ENCODE measurements around the gene CD9. TPM values are rescaled to one million over a fixed set of nuclear protein-coding genes. Genes with fewer than 3 reads are reported as not detected.

Gene CD9
- total and polyA plus RNA-seq, 4 experiments from 2014 or later, result 1.4 to 5.8 (median 4.4) TPM

GRCh38 chr12:6280672-6281071 is 80.5 kb downstream of the CD9 start:
- CTCF ChIA-PET (ENCODE audit: partially characterized antibody), result interaction anchor here (8.7 kb wide), 1 partner anchor 85 kb away, joined by 145 read pairs; no protein-coding TSS in a partner anchor
- intact Hi-C loops (cut with micrococcal nuclease), result no loop called here

DNA sequence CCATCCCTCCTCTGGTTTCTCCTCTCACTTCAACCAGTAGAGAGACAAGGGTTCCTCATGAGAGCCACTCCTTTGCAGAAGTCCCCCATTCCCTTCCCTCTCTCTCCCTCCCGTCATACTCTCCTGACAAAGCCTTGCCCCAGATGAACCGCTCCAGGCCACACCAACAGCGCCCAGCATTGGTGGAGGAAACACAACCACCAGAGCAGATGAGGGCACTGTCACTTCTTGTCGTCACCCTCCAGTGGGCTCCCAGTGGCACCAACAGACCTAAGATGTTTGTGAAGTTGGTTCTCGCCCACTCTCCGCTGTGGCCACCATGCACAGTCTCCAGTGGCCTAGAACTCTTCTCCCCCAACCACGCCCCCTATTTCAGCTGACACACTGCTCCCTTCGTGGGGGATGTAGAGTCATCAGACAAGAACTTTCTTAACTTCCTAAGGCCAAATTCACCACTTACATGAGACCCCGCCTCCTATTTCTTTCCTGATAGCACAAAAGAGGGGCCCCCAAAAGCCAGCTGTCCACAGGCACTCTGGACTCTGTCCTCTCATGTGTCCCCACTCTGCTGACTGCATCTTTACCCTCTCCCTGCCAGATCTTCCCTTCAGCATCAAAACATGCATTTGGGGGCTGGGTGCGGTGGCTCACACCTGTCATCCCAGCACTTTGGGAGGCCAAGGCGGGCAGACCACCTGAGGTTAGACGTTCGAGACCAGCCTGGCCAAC is 81.0 kb downstream of the CD9 start:
- peaks cover 15% of the 10 kb centered on the region for H3K4me1 ChIP-seq (ENCODE audit: insufficient read depth, low read length)
- ChIA-PET POLR2A (ENCODE audit: partially characterized antibody) (no interaction called here), CTCF (ENCODE audit: partially characterized antibody) (interaction anchor here (4.0 to 7.6 kb wide), 2 partner anchors 86 to 292 kb away, joined by 45 to 107 read pairs; no protein-coding TSS in a partner anchor)
- Mint-ChIP-seq H3K4me1 (peaks cover 4 to 15% (median 6%) of the 10 kb centered on the region in 4 donors), H3K36me3 (no peaks in the 10 kb centered on the region), H3K9me3 (no peaks in the 10 kb centered on the region), H3K27ac (peak overlapping the region in 1 of 7 donors; percentile 57), H3K4me3 (no peak overlapping the region), H3K27me3 (peaks cover 9 to 33% of the 10 kb centered on the region in 2 donors)
- H3K9me3 ChIP-seq (ENCODE audit: control insufficient read depth in 1 of 2, low read length in 2 of 2), result no peaks in the 10 kb centered on the region
- H3K27ac ChIP-seq (ENCODE audit: low read depth, low read length), result no peak overlapping the region
- H3K4me3 ChIP-seq (ENCODE audit: low read length in 2 of 2), result no peak overlapping the region
- no peak for DNase-seq
- no peaks in the 10 kb centered on the region for H3K27me3 ChIP-seq (ENCODE audit: insufficient read depth, low read length)
- intact Hi-C loops (cut with micrococcal nuclease), result no loop called here
- H3K36me3 ChIP-seq (ENCODE audit: insufficient read depth, low read length), result no peaks in the 10 kb centered on the region

More at GRCh38 chr12:6280672-6281071, 80.5 kb downstream of the CD9 start:
- POLR2A ChIA-PET (ENCODE audit: partially characterized antibody), result no interaction called here
- Mint-ChIP-seq H3K4me3 (peak overlapping the region in 3 of 8 donors; percentile 5 to 24 (median 21)), H3K27ac (no peak overlapping the region), H3K9me3 (no peaks in the 10 kb centered on the region), H3K27me3 (peaks cover 9 to 33% of the 10 kb centered on the region in 2 donors), H3K4me1 (peaks cover 4 to 15% (median 6%) of the 10 kb centered on the region in 4 donors), H3K36me3 (no peaks in the 10 kb centered on the region)
- peaks cover 15% of the 10 kb centered on the region for H3K4me1 ChIP-seq (ENCODE audit: insufficient read depth, low read length)
- H3K27ac ChIP-seq (ENCODE audit: low read depth, low read length), result no peak overlapping the region
- no peaks in the 10 kb centered on the region for H3K27me3 ChIP-seq (ENCODE audit: insufficient read depth, low read length)
- H3K4me3 ChIP-seq (ENCODE audit: low read length in 2 of 2), result no peak overlapping the region
- no peak for DNase-seq
- no peaks in the 10 kb centered on the region for H3K9me3 ChIP-seq (ENCODE audit: control insufficient read depth in 1 of 2, low read length in 2 of 2)
- H3K36me3 ChIP-seq (ENCODE audit: insufficient read depth, low read length), result no peaks in the 10 kb centered on the region

DNA sequence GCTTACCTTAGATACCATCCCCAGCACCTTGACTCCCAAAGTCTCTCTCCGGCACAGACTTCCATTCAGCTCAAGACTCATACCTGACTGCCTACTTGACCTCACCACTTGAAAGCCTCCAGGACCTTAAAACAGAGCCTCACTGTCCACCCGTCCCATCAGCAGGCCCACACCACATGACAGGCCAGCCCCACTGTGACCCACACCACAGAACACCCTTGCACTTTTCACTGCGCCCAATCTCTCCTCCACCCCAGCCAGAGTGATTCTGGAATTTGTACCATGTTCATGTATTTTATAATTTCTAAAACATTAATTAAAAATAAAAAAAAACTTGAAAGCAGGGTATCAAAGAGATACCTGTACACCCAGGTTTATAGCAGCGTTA is 82.2 kb downstream of the CD9 start:
- Histone ChIP-seq H3K27ac (ENCODE audit: low read depth, low read length) (no peak overlapping the region), H3K27me3 (ENCODE audit: insufficient read depth, low read length) (no peaks in the 10 kb centered on the region), H3K9me3 (ENCODE audit: control insufficient read depth in 1 of 2, low read length in 2 of 2) (no peaks in the 10 kb centered on the region), H3K4me1 (ENCODE audit: insufficient read depth, low read length) (peaks cover 15% of the 10 kb centered on the region), H3K36me3 (ENCODE audit: insufficient read depth, low read length) (no peaks in the 10 kb centered on the region), H3K4me3 (ENCODE audit: low read length in 2 of 2) (no peak overlapping the region)
- no peaks in the 10 kb centered on the region for H3K36me3 Mint-ChIP-seq
- no peak for DNase-seq
- no peak overlapping the region for H3K4me3 Mint-ChIP-seq
- H3K4me1 Mint-ChIP-seq, result peaks cover 4 to 15% (median 6%) of the 10 kb centered on the region in 4 donors
- H3K27me3 Mint-ChIP-seq, result peaks cover 6 to 28% of the 10 kb centered on the region in 2 donors
- no peak overlapping the region for H3K27ac Mint-ChIP-seq
- POLR2A ChIA-PET (ENCODE audit: partially characterized antibody), result no interaction called here
- intact Hi-C loops (cut with micrococcal nuclease), result no loop called here
- no peaks in the 10 kb centered on the region for H3K9me3 Mint-ChIP-seq
- CTCF ChIA-PET (ENCODE audit: partially characterized antibody), result interaction anchor here (1.9 to 7.6 kb wide), 3 partner anchors 15 to 293 kb away, joined by 5 to 107 read pairs (median 45); no protein-coding TSS in a partner anchor

DNA sequence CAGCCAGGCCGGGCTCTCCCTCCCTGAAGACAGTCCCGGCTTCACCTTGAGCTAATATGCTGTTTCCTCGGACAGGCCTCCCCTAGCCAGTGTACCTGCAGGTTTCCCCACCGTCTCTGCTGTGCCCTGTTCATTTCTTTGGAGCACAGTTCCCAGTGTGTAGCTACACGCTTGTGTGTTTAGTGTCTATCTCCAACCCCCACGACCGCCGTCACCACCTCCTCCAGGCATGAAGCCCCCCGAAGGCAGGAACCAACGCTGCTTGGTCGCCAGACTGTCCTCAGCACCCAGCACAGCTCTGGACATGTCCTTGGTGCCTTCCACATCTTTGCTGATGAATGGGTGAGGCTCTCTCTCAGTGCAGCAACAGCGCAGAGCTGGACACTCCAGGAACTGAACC is 84.1 kb downstream of the CD9 start:
- ChIA-PET POLR2A (ENCODE audit: partially characterized antibody) (no interaction called here), CTCF (ENCODE audit: partially characterized antibody) (interaction anchor here (0.7 to 7.6 kb wide), 31 partner anchors 8 to 298 kb away, joined by 3 to 107 read pairs (median 4); no protein-coding TSS in a partner anchor)
- H3K4me3 Mint-ChIP-seq, result no peak overlapping the region
- Histone ChIP-seq H3K27ac (ENCODE audit: low read depth, low read length) (no peak overlapping the region), H3K27me3 (ENCODE audit: insufficient read depth, low read length) (no peaks in the 10 kb centered on the region), H3K36me3 (ENCODE audit: insufficient read depth, low read length) (no peaks in the 10 kb centered on the region), H3K9me3 (ENCODE audit: control insufficient read depth in 1 of 2, low read length in 2 of 2) (no peaks in the 10 kb centered on the region), H3K4me1 (ENCODE audit: insufficient read depth, low read length) (peaks cover 6% of the 10 kb centered on the region), H3K4me3 (ENCODE audit: low read length in 2 of 2) (no peak overlapping the region)
- H3K4me1 Mint-ChIP-seq, result peaks cover 0 to 9% (median 4%) of the 10 kb centered on the region in 4 donors
- no peaks in the 10 kb centered on the region for H3K36me3 Mint-ChIP-seq
- H3K27me3 Mint-ChIP-seq, result peaks cover 8 to 28% of the 10 kb centered on the region in 2 donors
- intact Hi-C loops (cut with micrococcal nuclease), result no loop called here
- DNase-seq, result no peak
- no peak overlapping the region for H3K27ac Mint-ChIP-seq
- H3K9me3 Mint-ChIP-seq, result no peaks in the 10 kb centered on the region

- Histone ChIP-seq H3K36me3 (ENCODE audit: insufficient read depth, low read length) (no peaks in the 10 kb centered on the region), H3K4me1 (ENCODE audit: insufficient read depth, low read length) (peaks cover 4% of the 10 kb centered on the region), H3K4me3 (ENCODE audit: low read length in 2 of 2) (no peak overlapping the region), H3K27me3 (ENCODE audit: insufficient read depth, low read length) (no peaks in the 10 kb centered on the region), H3K9me3 (ENCODE audit: control insufficient read depth in 1 of 2, low read length in 2 of 2) (no peaks in the 10 kb centered on the region), H3K27ac (ENCODE audit: low read depth, low read length) (no peak overlapping the region)
- ChIA-PET CTCF (ENCODE audit: partially characterized antibody) (interaction anchor here (0.7 to 7.6 kb wide), 26 partner anchors 8 to 299 kb away, joined by 3 to 107 read pairs (median 4); no protein-coding TSS in a partner anchor), POLR2A (ENCODE audit: partially characterized antibody) (no interaction called here)
- Mint-ChIP-seq H3K9me3 (no peaks in the 10 kb centered on the region), H3K27me3 (peaks cover 8 to 23% of the 10 kb centered on the region in 2 donors), H3K4me3 (no peak overlapping the region), H3K4me1 (peaks cover 0 to 9% (median 4%) of the 10 kb centered on the region in 4 donors), H3K36me3 (no peaks in the 10 kb centered on the region), H3K27ac (peak overlapping the region in 1 of 7 donors; percentile 31)
- intact Hi-C loops (cut with micrococcal nuclease), result loop anchor here (1.0 kb wide), 2 partner anchors 90 to 222 kb away; no protein-coding TSS in a partner anchor
- DNase-seq, result peak in 4 of 5 donors; percentile 51 to 64 (median 55)
These were observed 84.9 kb downstream of the CD9 start for GRCh38 chr12:6285063-6285477.

- intact Hi-C loops (cut with micrococcal nuclease), result loop anchor here (1.0 kb wide), 2 partner anchors 90 to 222 kb away; no protein-coding TSS in a partner anchor
- H3K36me3 ChIP-seq (ENCODE audit: insufficient read depth, low read length), result no peaks in the 10 kb centered on the region
- no peaks in the 10 kb centered on the region for H3K27me3 ChIP-seq (ENCODE audit: insufficient read depth, low read length)
- no peaks in the 10 kb centered on the region for H3K36me3 Mint-ChIP-seq
- peaks cover 8 to 19% of the 10 kb centered on the region in 2 donors for H3K27me3 Mint-ChIP-seq
- H3K4me1 Mint-ChIP-seq, result peaks cover 0 to 9% (median 4%) of the 10 kb centered on the region in 4 donors
- H3K4me3 ChIP-seq (ENCODE audit: low read length in 2 of 2), result no peak overlapping the region
- H3K27ac ChIP-seq (ENCODE audit: low read depth, low read length), result no peak overlapping the region
- H3K27ac Mint-ChIP-seq, result no peak overlapping the region
- POLR2A ChIA-PET (ENCODE audit: partially characterized antibody), result no interaction called here
- no peaks in the 10 kb centered on the region for H3K9me3 ChIP-seq (ENCODE audit: control insufficient read depth in 1 of 2, low read length in 2 of 2)
- no peak for DNase-seq
- peaks cover 4% of the 10 kb centered on the region for H3K4me1 ChIP-seq (ENCODE audit: insufficient read depth, low read length)
- H3K9me3 Mint-ChIP-seq, result no peaks in the 10 kb centered on the region
- CTCF ChIA-PET (ENCODE audit: partially characterized antibody), result interaction anchor here (0.6 to 7.6 kb wide), 24 partner anchors 9 to 1323 kb away, joined by 3 to 107 read pairs (median 4); no protein-coding TSS in a partner anchor
- no peak overlapping the region for H3K4me3 Mint-ChIP-seq
These were observed 85.5 kb downstream of the CD9 start for GRCh38 chr12:6285532-6286306.

All from CD4-positive, alpha-beta memory T cell (primary cell).